NCI-H748 (cell line): ENCODE data around the gene CPED1.
"Not testable (repeated sequence)": the region's sequence is repeated elsewhere in the genome, so short reads cannot be mapped to it uniquely, and the experiment has no call there.

Source experiments
- DNase-seq: peaks from one replicate; lab custom pipeline; 2025; ENCODE audit not compliant: unreplicated experiment; lab: John Stamatoyannopoulos, UW

CPED1 gene

GRCh38 chr7:121303422-121304101 is 315.1 kb downstream of the CPED1 start:
- no peak for DNase-seq

- no peak for DNase-seq
These were observed 315.7 kb downstream of the CPED1 start for GRCh38 chr7:121304102-121304658.

GRCh38 chr7:121305109-121305508 is 316.6 kb downstream of the CPED1 start:
- DNase-seq = no peak

GRCh38 chr7:121306565-121306964 is 318.1 kb downstream of the CPED1 start:
- no peak for DNase-seq

GRCh38 chr7:121307021-121307574 is 318.6 kb downstream of the CPED1 start:
- no peak for DNase-seq

GRCh38 chr7:121313220-121313792 is 324.8 kb downstream of the CPED1 start:
- DNase-seq = no peak

- DNase-seq = peak; percentile 92
These were observed 325.5 kb downstream of the CPED1 start for GRCh38 chr7:121313793-121314676.

- DNase-seq = not testable (repeated sequence)
These were observed 326.7 kb downstream of the CPED1 start for GRCh38 chr7:121315170-121315569.

GRCh38 chr7:121322460-121322859 is 333.9 kb downstream of the CPED1 start:
- DNase-seq = peak; percentile 94

GRCh38 chr7:121323515-121324302 is 335.2 kb downstream of the CPED1 start:
- no peak for DNase-seq

GRCh38 chr7:121327671-121328070 is 339.2 kb downstream of the CPED1 start:
- DNase-seq = no peak

GRCh38 chr7:121328508-121329190 is 340.1 kb downstream of the CPED1 start, which contains the start of gene WNT16:
TSS of gene WNT16 (plus strand) at chr7:121329000. CDS start at chr7:121329293, 293 bp downstream.
- DNase-seq = peak; percentile 57

- peak; percentile 82 for DNase-seq
These were observed 340.9 kb downstream of the CPED1 start for GRCh38 chr7:121329191-121330052.

- peak; percentile 70 for DNase-seq
These were observed 341.7 kb downstream of the CPED1 start for GRCh38 chr7:121330053-121330833.

GRCh38 chr7:121331048-121331447 is 342.5 kb downstream of the CPED1 start:
- no peak for DNase-seq

GRCh38 chr7:121331574-121331973 is 343.1 kb downstream of the CPED1 start:
- DNase-seq = no peak

- no peak for DNase-seq
These were observed 345.9 kb downstream of the CPED1 start for GRCh38 chr7:121334376-121334775.
